ENCODE measurements around the gene GMPPA. TPM values are rescaled to one million over a fixed set of nuclear protein-coding genes. Genes with fewer than 3 reads are reported as not detected.

GMPPA gene
- total RNA-seq, 1 experiment from 2014 or later = 51.9 TPM

DNA sequence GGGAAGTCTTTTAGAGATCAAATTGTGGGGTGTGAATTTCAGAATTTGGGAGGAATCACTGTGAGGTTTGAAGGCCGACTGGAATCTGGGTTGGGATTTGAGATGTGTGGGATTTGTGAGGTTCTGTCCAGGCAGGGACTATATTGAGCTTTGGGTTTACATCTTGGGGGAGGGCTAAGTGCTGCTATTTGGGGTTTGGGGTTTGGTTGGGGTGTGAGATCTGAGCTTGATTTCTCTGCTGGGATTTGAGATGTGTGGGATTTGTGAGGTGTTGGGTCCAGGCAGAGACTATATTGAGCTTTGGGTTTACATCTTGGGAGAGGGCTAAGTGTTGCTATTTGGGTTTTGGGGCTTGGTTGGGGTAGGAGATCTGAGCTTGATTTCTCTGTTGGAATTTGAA is 864 bp downstream of the GMPPA start (continued):
- TF ChIP-seq, protein P1, sequence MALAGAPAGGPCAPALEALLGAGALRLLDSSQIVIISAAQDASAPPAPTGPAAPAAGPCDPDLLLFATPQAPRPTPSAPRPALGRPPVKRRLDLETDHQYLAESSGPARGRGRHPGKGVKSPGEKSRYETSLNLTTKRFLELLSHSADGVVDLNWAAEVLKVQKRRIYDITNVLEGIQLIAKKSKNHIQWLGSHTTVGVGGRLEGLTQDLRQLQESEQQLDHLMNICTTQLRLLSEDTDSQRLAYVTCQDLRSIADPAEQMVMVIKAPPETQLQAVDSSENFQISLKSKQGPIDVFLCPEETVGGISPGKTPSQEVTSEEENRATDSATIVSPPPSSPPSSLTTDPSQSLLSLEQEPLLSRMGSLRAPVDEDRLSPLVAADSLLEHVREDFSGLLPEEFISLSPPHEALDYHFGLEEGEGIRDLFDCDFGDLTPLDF (CRISPR knock-in tag; IDR thresholded peaks at IDR 0.05) = no peak
- TF ChIP-seq SMAD3 (CRISPR knock-in tag; IDR thresholded peaks at IDR 0.05; ENCODE audit: borderline replicate concordance) (no peak), FOXJ3 (CRISPR knock-in tag; IDR thresholded peaks at IDR 0.05; ENCODE audit: borderline replicate concordance) (no peak)
- TF ChIP-seq, protein P2, sequence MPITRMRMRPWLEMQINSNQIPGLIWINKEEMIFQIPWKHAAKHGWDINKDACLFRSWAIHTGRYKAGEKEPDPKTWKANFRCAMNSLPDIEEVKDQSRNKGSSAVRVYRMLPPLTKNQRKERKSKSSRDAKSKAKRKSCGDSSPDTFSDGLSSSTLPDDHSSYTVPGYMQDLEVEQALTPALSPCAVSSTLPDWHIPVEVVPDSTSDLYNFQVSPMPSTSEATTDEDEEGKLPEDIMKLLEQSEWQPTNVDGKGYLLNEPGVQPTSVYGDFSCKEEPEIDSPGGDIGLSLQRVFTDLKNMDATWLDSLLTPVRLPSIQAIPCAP (CRISPR knock-in tag; IDR thresholded peaks at IDR 0.05) = no peak
- TF ChIP-seq, protein P3, sequence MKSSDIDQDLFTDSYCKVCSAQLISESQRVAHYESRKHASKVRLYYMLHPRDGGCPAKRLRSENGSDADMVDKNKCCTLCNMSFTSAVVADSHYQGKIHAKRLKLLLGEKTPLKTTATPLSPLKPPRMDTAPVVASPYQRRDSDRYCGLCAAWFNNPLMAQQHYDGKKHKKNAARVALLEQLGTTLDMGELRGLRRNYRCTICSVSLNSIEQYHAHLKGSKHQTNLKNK (CRISPR knock-in tag; IDR thresholded peaks at IDR 0.05) = no peak

DNA sequence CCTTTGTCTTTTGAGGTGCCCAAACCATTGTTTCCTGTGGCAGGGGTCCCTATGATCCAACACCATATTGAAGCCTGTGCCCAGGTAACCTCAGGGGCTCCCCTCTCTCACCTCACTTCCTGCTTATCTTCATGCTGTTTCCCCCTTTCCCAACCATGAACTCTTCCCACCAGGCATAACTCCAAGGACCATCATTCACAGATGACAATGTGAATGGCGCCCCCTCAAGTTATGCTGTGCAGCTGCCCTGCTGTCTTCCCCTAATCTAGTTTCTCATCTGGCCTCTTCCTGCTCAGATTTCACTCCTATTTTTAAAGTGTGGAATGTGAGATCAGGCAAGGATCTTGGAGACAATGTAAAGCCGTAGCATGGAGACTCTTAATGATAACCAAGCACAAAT is 1.4 kb downstream of the GMPPA start:
- Mint-ChIP-seq H3K4me1 (peaks cover 53% of the 10 kb centered on the region), H3K36me3 (peaks cover 14% of the 10 kb centered on the region), H3K27ac (peak overlapping the region; percentile 6; the same call in 1 of the 2 replicates), H3K27me3 (ENCODE audit: low read depth) (peaks cover 34% of the 10 kb centered on the region), H3K9me3 (no peaks in the 10 kb centered on the region), H3K4me3 (peak overlapping the region; percentile 98)
- TF ChIP-seq, protein P4, sequence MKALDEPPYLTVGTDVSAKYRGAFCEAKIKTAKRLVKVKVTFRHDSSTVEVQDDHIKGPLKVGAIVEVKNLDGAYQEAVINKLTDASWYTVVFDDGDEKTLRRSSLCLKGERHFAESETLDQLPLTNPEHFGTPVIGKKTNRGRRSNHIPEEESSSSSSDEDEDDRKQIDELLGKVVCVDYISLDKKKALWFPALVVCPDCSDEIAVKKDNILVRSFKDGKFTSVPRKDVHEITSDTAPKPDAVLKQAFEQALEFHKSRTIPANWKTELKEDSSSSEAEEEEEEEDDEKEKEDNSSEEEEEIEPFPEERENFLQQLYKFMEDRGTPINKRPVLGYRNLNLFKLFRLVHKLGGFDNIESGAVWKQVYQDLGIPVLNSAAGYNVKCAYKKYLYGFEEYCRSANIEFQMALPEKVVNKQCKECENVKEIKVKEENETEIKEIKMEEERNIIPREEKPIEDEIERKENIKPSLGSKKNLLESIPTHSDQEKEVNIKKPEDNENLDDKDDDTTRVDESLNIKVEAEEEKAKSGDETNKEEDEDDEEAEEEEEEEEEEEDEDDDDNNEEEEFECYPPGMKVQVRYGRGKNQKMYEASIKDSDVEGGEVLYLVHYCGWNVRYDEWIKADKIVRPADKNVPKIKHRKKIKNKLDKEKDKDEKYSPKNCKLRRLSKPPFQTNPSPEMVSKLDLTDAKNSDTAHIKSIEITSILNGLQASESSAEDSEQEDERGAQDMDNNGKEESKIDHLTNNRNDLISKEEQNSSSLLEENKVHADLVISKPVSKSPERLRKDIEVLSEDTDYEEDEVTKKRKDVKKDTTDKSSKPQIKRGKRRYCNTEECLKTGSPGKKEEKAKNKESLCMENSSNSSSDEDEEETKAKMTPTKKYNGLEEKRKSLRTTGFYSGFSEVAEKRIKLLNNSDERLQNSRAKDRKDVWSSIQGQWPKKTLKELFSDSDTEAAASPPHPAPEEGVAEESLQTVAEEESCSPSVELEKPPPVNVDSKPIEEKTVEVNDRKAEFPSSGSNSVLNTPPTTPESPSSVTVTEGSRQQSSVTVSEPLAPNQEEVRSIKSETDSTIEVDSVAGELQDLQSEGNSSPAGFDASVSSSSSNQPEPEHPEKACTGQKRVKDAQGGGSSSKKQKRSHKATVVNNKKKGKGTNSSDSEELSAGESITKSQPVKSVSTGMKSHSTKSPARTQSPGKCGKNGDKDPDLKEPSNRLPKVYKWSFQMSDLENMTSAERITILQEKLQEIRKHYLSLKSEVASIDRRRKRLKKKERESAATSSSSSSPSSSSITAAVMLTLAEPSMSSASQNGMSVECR (CRISPR knock-in tag; IDR thresholded peaks at IDR 0.05; ENCODE audit: borderline replicate concordance) = no peak
- TF ChIP-seq, protein P5, sequence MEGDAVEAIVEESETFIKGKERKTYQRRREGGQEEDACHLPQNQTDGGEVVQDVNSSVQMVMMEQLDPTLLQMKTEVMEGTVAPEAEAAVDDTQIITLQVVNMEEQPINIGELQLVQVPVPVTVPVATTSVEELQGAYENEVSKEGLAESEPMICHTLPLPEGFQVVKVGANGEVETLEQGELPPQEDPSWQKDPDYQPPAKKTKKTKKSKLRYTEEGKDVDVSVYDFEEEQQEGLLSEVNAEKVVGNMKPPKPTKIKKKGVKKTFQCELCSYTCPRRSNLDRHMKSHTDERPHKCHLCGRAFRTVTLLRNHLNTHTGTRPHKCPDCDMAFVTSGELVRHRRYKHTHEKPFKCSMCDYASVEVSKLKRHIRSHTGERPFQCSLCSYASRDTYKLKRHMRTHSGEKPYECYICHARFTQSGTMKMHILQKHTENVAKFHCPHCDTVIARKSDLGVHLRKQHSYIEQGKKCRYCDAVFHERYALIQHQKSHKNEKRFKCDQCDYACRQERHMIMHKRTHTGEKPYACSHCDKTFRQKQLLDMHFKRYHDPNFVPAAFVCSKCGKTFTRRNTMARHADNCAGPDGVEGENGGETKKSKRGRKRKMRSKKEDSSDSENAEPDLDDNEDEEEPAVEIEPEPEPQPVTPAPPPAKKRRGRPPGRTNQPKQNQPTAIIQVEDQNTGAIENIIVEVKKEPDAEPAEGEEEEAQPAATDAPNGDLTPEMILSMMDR (IDR thresholded peaks at IDR 0.05) = 0 out of 2 replicates have a peak, but pooled peaks have one; percentile 25
- ChIA-PET CTCF (interaction anchor here (1.0 to 35.9 kb wide), 9 partner anchors 9 to 97 kb away, joined by 5 to 2316 read pairs (median 45); partner anchors contain the start of genes ASIC4, CHPF, SPEG and TMEM198), POLR2A (interaction anchor here (0.6 kb wide), 1 partner anchor 9 kb away, joined by 3 read pairs; no protein-coding TSS in a partner anchor)
- ATAC-seq = no peak
- DNase-seq (ENCODE audit: low spot score) = no peak

DNA sequence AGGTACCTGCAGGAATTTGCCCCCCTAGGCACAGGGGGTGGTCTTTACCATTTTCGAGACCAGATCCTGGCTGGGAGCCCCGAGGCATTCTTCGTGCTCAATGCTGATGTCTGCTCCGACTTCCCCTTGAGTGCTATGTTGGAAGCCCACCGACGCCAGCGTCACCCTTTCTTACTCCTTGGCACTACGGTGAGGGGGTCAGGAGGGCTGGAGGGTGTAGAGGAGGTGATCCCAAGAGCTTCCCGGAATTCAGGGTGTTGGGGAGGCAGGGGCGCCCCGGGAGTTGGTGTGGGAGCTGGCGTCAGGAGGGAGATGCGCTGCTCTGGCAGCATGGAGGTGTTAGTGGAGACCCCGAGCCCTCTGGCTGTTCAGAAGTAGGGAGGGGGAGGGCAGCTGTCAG is 3.2 kb downstream of the GMPPA start:
- Mint-ChIP-seq H3K27me3 (ENCODE audit: low read depth) (peaks cover 17% of the 10 kb centered on the region), H3K9me3 (no peaks in the 10 kb centered on the region), H3K4me1 (peaks cover 59% of the 10 kb centered on the region), H3K36me3 (peaks cover 14% of the 10 kb centered on the region), H3K4me3 (no peak overlapping the region), H3K27ac (no peak overlapping the region)
- POLR2A ChIA-PET = no interaction called here
- CTCF ChIA-PET = interaction anchor here (35.9 kb wide), 1 partner anchor 23 kb away, joined by 2316 read pairs; the partner anchor contains the start of genes ASIC4, CHPF and TMEM198
- DNase-seq (ENCODE audit: low spot score) = no peak
- ATAC-seq = no peak
- TF ChIP-seq OVOL2 (CRISPR knock-in tag; IDR thresholded peaks at IDR 0.05; ENCODE audit: borderline replicate concordance) (no peak), ZBTB21 (CRISPR knock-in tag; IDR thresholded peaks at IDR 0.05; ENCODE audit: borderline replicate concordance) (no peak), FOXJ3 (CRISPR knock-in tag; IDR thresholded peaks at IDR 0.05; ENCODE audit: borderline replicate concordance) (no peak), GTF2I (CRISPR knock-in tag; conservative IDR thresholded peaks at IDR 0.05) (no peak), RELA (CRISPR knock-in tag; IDR thresholded peaks at IDR 0.05; ENCODE audit: borderline replicate concordance) (no peak)
- TF ChIP-seq, protein P6, sequence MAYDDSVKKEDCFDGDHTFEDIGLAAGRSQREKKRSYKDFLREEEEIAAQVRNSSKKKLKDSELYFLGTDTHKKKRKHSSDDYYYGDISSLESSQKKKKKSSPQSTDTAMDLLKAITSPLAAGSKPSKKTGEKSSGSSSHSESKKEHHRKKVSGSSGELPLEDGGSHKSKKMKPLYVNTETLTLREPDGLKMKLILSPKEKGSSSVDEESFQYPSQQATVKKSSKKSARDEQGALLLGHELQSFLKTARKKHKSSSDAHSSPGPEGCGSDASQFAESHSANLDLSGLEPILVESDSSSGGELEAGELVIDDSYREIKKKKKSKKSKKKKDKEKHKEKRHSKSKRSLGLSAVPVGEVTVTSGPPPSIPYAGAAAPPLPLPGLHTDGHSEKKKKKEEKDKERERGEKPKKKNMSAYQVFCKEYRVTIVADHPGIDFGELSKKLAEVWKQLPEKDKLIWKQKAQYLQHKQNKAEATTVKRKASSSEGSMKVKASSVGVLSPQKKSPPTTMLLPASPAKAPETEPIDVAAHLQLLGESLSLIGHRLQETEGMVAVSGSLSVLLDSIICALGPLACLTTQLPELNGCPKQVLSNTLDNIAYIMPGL (CRISPR knock-in tag; IDR thresholded peaks at IDR 0.05) = no peak
- TF ChIP-seq, protein P7, sequence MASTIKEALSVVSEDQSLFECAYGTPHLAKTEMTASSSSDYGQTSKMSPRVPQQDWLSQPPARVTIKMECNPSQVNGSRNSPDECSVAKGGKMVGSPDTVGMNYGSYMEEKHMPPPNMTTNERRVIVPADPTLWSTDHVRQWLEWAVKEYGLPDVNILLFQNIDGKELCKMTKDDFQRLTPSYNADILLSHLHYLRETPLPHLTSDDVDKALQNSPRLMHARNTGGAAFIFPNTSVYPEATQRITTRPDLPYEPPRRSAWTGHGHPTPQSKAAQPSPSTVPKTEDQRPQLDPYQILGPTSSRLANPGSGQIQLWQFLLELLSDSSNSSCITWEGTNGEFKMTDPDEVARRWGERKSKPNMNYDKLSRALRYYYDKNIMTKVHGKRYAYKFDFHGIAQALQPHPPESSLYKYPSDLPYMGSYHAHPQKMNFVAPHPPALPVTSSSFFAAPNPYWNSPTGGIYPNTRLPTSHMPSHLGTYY (CRISPR knock-in tag; IDR thresholded peaks at IDR 0.05) = no peak
- TF ChIP-seq, protein P8, sequence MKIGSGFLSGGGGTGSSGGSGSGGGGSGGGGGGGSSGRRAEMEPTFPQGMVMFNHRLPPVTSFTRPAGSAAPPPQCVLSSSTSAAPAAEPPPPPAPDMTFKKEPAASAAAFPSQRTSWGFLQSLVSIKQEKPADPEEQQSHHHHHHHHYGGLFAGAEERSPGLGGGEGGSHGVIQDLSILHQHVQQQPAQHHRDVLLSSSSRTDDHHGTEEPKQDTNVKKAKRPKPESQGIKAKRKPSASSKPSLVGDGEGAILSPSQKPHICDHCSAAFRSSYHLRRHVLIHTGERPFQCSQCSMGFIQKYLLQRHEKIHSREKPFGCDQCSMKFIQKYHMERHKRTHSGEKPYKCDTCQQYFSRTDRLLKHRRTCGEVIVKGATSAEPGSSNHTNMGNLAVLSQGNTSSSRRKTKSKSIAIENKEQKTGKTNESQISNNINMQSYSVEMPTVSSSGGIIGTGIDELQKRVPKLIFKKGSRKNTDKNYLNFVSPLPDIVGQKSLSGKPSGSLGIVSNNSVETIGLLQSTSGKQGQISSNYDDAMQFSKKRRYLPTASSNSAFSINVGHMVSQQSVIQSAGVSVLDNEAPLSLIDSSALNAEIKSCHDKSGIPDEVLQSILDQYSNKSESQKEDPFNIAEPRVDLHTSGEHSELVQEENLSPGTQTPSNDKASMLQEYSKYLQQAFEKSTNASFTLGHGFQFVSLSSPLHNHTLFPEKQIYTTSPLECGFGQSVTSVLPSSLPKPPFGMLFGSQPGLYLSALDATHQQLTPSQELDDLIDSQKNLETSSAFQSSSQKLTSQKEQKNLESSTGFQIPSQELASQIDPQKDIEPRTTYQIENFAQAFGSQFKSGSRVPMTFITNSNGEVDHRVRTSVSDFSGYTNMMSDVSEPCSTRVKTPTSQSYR (CRISPR knock-in tag; IDR thresholded peaks at IDR 0.05) = no peak
